OCI-LY3 (cell line): ENCODE measurements around the gene TSPEAR.

Source experiments
- CTCF ChIP-seq: fragments of 200-600, 300-600 bp; sonication (generic); IDR thresholded peaks from 2 replicates; pipeline ENCODE4 v1.5.1; 2014; ENCODE audit warnings: antibody characterized with exemption, low read length, low read depth
- EZH2phosphoT487 ChIP-seq: fragments of 200-600 bp; shearing (Covaris generic); IDR thresholded peaks from 2 replicates; pipeline ENCODE4 v1.6.1; 2018; ENCODE audit warnings: antibody characterized with exemption, mixed run types, low read depth

- TF ChIP-seq CTCF (no peak), EZH2phosphoT487 (no peak)
Observed at GRCh38 chr21:44751799-44752636, 40.6 kb upstream of the TSPEAR start.
